Activated CD4-positive, alpha-beta memory T cell treated with anti-CD3 and anti-CD28 coated beads, Interleukin-2, amount 10 ng/mL, durations not matched to agents 7 days and 5 days (primary cell): ENCODE measurements around the gene ZDHHC11. TPM values are rescaled to one million over a fixed set of nuclear protein-coding genes. Genes with fewer than 3 reads are reported as not detected.
"Not testable (repeated sequence)": the region's sequence is repeated elsewhere in the genome, so short reads cannot be mapped to it uniquely, and the experiment has no call there.

ENCODE experiments used
- CTCF ChIA-PET: fragments of 350-600 bp; sonication (Branson Sonifier 250); formaldehyde crosslinking; loops from one replicate; lab custom pipeline; 2021; ENCODE audit warnings: antibody characterized with exemption, inconsistent platforms; lab: Charles Lee
- POLR2A ChIA-PET: fragments of 350-600 bp; sonication (Branson Sonifier 250); formaldehyde crosslinking; loops from one replicate; lab custom pipeline; 2021; ENCODE audit warnings: antibody characterized with exemption; lab: Charles Lee
- DNase-seq: peaks from one replicate; pipeline ENCODE4 v3.0.0-alpha.2; 2020
- H3K27ac Mint-ChIP-seq: one replicate; pipeline ENCODE4 v1.8.0; 2021; ENCODE audit warnings: mild to moderate bottlenecking, mixed read lengths
- H3K27me3 Mint-ChIP-seq: one replicate; pipeline ENCODE4 v1.8.0; 2021; ENCODE audit warnings: mixed read lengths
- H3K36me3 Mint-ChIP-seq: one replicate; pipeline ENCODE4 v1.8.0; 2021; ENCODE audit warnings: low read depth, mixed read lengths
- H3K4me1 Mint-ChIP-seq: one replicate; pipeline ENCODE4 v1.8.0; 2021; ENCODE audit warnings: mixed read lengths
- H3K4me3 Mint-ChIP-seq: one replicate; pipeline ENCODE4 v1.8.0; 2021; ENCODE audit warnings: mild to moderate bottlenecking, mixed read lengths
- H3K9me3 Mint-ChIP-seq: one replicate; pipeline ENCODE4 v1.8.0; 2021; ENCODE audit warnings: mixed read lengths
- total RNA-seq, 2 experiments: library from RNA; stranded (reverse); gene quantifications; one replicate each; pipeline ENCODE4 v1.2.3, GENCODE V29; 2021

The ZDHHC11 gene
- total RNA-seq, 2 experiments from 2014 or later, result 5.8 to 6.6 TPM

- H3K36me3 Mint-ChIP-seq, result peaks cover 2% of the 10 kb centered on the region
- ChIA-PET POLR2A (no interaction called here), CTCF (no interaction called here)
- no peaks in the 10 kb centered on the region for H3K27me3 Mint-ChIP-seq
- no peaks in the 10 kb centered on the region for H3K4me1 Mint-ChIP-seq
- DNase-seq, result no peak
- no peaks in the 10 kb centered on the region for H3K9me3 Mint-ChIP-seq
- H3K4me3 Mint-ChIP-seq, result no peak overlapping the region
- H3K27ac Mint-ChIP-seq, result no peak overlapping the region
Observed at GRCh38 chr5:819078-819477, 31.7 kb downstream of the ZDHHC11 start.

GRCh38 chr5:816176-816575, 34.6 kb downstream of the ZDHHC11 start:
- DNase-seq, result no peak
- Mint-ChIP-seq H3K27me3 (no peaks in the 10 kb centered on the region), H3K36me3 (peaks cover 2% of the 10 kb centered on the region), H3K27ac (no peak overlapping the region), H3K4me1 (no peaks in the 10 kb centered on the region), H3K9me3 (no peaks in the 10 kb centered on the region), H3K4me3 (no peak overlapping the region)
- CTCF ChIA-PET, result no interaction called here
- POLR2A ChIA-PET, result no interaction called here

GRCh38 chr5:815449-815848, 35.3 kb downstream of the ZDHHC11 start:
- H3K4me1 Mint-ChIP-seq, result no peaks in the 10 kb centered on the region
- H3K27ac Mint-ChIP-seq, result no peak overlapping the region
- H3K36me3 Mint-ChIP-seq, result peaks cover 2% of the 10 kb centered on the region
- ChIA-PET CTCF (no interaction called here), POLR2A (no interaction called here)
- no peaks in the 10 kb centered on the region for H3K9me3 Mint-ChIP-seq
- no peak overlapping the region for H3K4me3 Mint-ChIP-seq
- DNase-seq, result no peak
- H3K27me3 Mint-ChIP-seq, result no peaks in the 10 kb centered on the region

- H3K27ac Mint-ChIP-seq, DNase-seq, H3K4me1 Mint-ChIP-seq, H3K4me3 Mint-ChIP-seq, H3K27me3 Mint-ChIP-seq, H3K9me3 Mint-ChIP-seq, POLR2A ChIA-PET, H3K36me3 Mint-ChIP-seq, CTCF ChIA-PET: not testable (repeated sequence)
Observed at GRCh38 chr5:813575-813974, 37.2 kb downstream of the ZDHHC11 start.

GRCh38 chr5:811384-811783, 39.4 kb downstream of the ZDHHC11 start:
- H3K4me1 Mint-ChIP-seq, H3K27me3 Mint-ChIP-seq, H3K4me3 Mint-ChIP-seq, H3K9me3 Mint-ChIP-seq, H3K27ac Mint-ChIP-seq, CTCF ChIA-PET, H3K36me3 Mint-ChIP-seq, POLR2A ChIA-PET, DNase-seq: not testable (repeated sequence)

GRCh38 chr5:807719-808514, 42.9 kb downstream of the ZDHHC11 start:
- CTCF ChIA-PET, H3K27me3 Mint-ChIP-seq, H3K4me1 Mint-ChIP-seq: not testable (repeated sequence)

GRCh38 chr5:801472-801871, 49.3 kb downstream of the ZDHHC11 start:
- Mint-ChIP-seq H3K36me3 (peaks cover 2% of the 10 kb centered on the region), H3K4me3 (no peak overlapping the region)
- DNase-seq, result no peak

More at GRCh38 chr5:807719-808514, 42.9 kb downstream of the ZDHHC11 start:
- H3K9me3 Mint-ChIP-seq, POLR2A ChIA-PET, H3K27ac Mint-ChIP-seq, H3K4me3 Mint-ChIP-seq, H3K36me3 Mint-ChIP-seq, DNase-seq: not testable (repeated sequence)

GRCh38 chr5:801055-801454, 49.7 kb downstream of the ZDHHC11 start:
- H3K27ac Mint-ChIP-seq, CTCF ChIA-PET, DNase-seq, H3K36me3 Mint-ChIP-seq, H3K9me3 Mint-ChIP-seq, POLR2A ChIA-PET, H3K4me1 Mint-ChIP-seq, H3K27me3 Mint-ChIP-seq, H3K4me3 Mint-ChIP-seq: not testable (repeated sequence)

More at GRCh38 chr5:801472-801871, 49.3 kb downstream of the ZDHHC11 start:
- ChIA-PET CTCF (no interaction called here), POLR2A (no interaction called here)
- H3K27me3 Mint-ChIP-seq, result no peaks in the 10 kb centered on the region
- H3K4me1 Mint-ChIP-seq, result no peaks in the 10 kb centered on the region
- H3K9me3 Mint-ChIP-seq, result peaks cover 6% of the 10 kb centered on the region
- no peak overlapping the region for H3K27ac Mint-ChIP-seq

- CTCF ChIA-PET, H3K4me1 Mint-ChIP-seq, H3K27ac Mint-ChIP-seq, DNase-seq, H3K27me3 Mint-ChIP-seq, POLR2A ChIA-PET, H3K9me3 Mint-ChIP-seq, H3K4me3 Mint-ChIP-seq: not testable (repeated sequence)
- peaks cover 11% of the 10 kb centered on the region for H3K36me3 Mint-ChIP-seq
Observed at GRCh38 chr5:798505-799138, 52.2 kb downstream of the ZDHHC11 start.

- POLR2A ChIA-PET, H3K27me3 Mint-ChIP-seq, DNase-seq, H3K9me3 Mint-ChIP-seq, H3K4me3 Mint-ChIP-seq, CTCF ChIA-PET, H3K27ac Mint-ChIP-seq, H3K4me1 Mint-ChIP-seq: not testable (repeated sequence)
- peaks cover 12% of the 10 kb centered on the region for H3K36me3 Mint-ChIP-seq
Observed at GRCh38 chr5:797986-798385, 52.8 kb downstream of the ZDHHC11 start.

- peaks cover 12% of the 10 kb centered on the region for H3K36me3 Mint-ChIP-seq
- H3K4me1 Mint-ChIP-seq, CTCF ChIA-PET, H3K9me3 Mint-ChIP-seq, H3K27ac Mint-ChIP-seq, H3K4me3 Mint-ChIP-seq, H3K27me3 Mint-ChIP-seq, DNase-seq, POLR2A ChIA-PET: not testable (repeated sequence)
Observed at GRCh38 chr5:795873-796272, 54.9 kb downstream of the ZDHHC11 start.

GRCh38 chr5:794948-795347, 55.8 kb downstream of the ZDHHC11 start:
- H3K27me3 Mint-ChIP-seq, result peaks cover 18% of the 10 kb centered on the region
- H3K4me3 Mint-ChIP-seq, H3K4me1 Mint-ChIP-seq, POLR2A ChIA-PET, CTCF ChIA-PET, H3K27ac Mint-ChIP-seq, DNase-seq, H3K9me3 Mint-ChIP-seq: not testable (repeated sequence)
- peaks cover 12% of the 10 kb centered on the region for H3K36me3 Mint-ChIP-seq

- H3K36me3 Mint-ChIP-seq, H3K4me3 Mint-ChIP-seq, H3K27ac Mint-ChIP-seq, POLR2A ChIA-PET, H3K9me3 Mint-ChIP-seq, H3K4me1 Mint-ChIP-seq, CTCF ChIA-PET, DNase-seq: not testable (repeated sequence)
- H3K27me3 Mint-ChIP-seq, result peaks cover 27% of the 10 kb centered on the region
Observed at GRCh38 chr5:788703-789102, 62.1 kb downstream of the ZDHHC11 start.

GRCh38 chr5:787857-788233, 62.9 kb downstream of the ZDHHC11 start:
- H3K27ac Mint-ChIP-seq, DNase-seq, H3K36me3 Mint-ChIP-seq, CTCF ChIA-PET, H3K9me3 Mint-ChIP-seq, H3K4me3 Mint-ChIP-seq, H3K4me1 Mint-ChIP-seq, POLR2A ChIA-PET: not testable (repeated sequence)
- H3K27me3 Mint-ChIP-seq, result peaks cover 24% of the 10 kb centered on the region
